HepG2 (cell line): Measurements from ENCODE around the gene SLC35F3. TPM values are rescaled to one million over a fixed set of nuclear protein-coding genes. Genes with fewer than 3 reads are reported as not detected.

Source experiments
- BRD4 ChIP-seq: sonication (generic); formaldehyde crosslinking; IDR thresholded peaks from 2 replicates; pipeline ENCODE4 v1.4.0; 2020; ENCODE audit warnings: missing genetic modification reagents
- GATAD2A ChIP-seq: IDR thresholded peaks from 2 replicates; pipeline ENCODE4 v1.6.1; 2016
- HNF4A ChIP-seq: sonication (generic); formaldehyde crosslinking; IDR thresholded peaks from 2 replicates; pipeline ENCODE4 v1.4.0; 2020; ENCODE audit warnings: missing genetic modification reagents
- IRX3 ChIP-seq: sonication (generic); formaldehyde crosslinking; IDR thresholded peaks from 2 replicates; pipeline ENCODE4 v1.8.1; 2023; ENCODE audit warnings: mild to moderate bottlenecking, low read depth, missing genetic modification reagents, borderline replicate concordance
- RARA ChIP-seq: IDR thresholded peaks from 2 replicates; pipeline ENCODE4 v1.6.1; 2016; ENCODE audit warnings: missing genetic modification reagents, missing compliant biosample characterization
- RORA ChIP-seq: sonication (generic); formaldehyde crosslinking; IDR thresholded peaks from 2 replicates; pipeline ENCODE4 v1.5.0; 2020; ENCODE audit warnings: mild to moderate bottlenecking, missing genetic modification reagents, moderate library complexity
- SALL1 ChIP-seq: sonication (generic); formaldehyde crosslinking; IDR thresholded peaks from 2 replicates; pipeline ENCODE4 v1.8.0; 2022; ENCODE audit warnings: mild to moderate bottlenecking, missing genetic modification reagents
- SAP130 ChIP-seq: IDR thresholded peaks from 2 replicates; pipeline ENCODE4 v1.6.1; 2016; ENCODE audit warnings: low read depth
- SNAI1 ChIP-seq: sonication (generic); formaldehyde crosslinking; IDR thresholded peaks from 2 replicates; pipeline ENCODE4 v1.5.0; 2020; ENCODE audit warnings: mild to moderate bottlenecking, missing genetic modification reagents, borderline replicate concordance
- SOX13 ChIP-seq, 3 experiments: fragments of 450-650 bp in 1 of 3; sonication (generic) in 1 of 3; formaldehyde crosslinking in 1 of 3; IDR thresholded peaks in 2 of 3; conservative IDR thresholded peaks in 1 of 3; 2 replicates each; pipeline versions ENCODE4 v1.5.0 to v1.6.1; 2016 to 2020; ENCODE audit warnings: antibody characterized with exemption in 1 of 3, mild to moderate bottlenecking in 1 of 3, missing compliant biosample characterization in 1 of 3, missing genetic modification reagents in 1 of 3, moderate library complexity in 1 of 3
- SOX5 ChIP-seq: IDR thresholded peaks from 2 replicates; pipeline ENCODE4 v1.6.1; 2016; ENCODE audit warnings: borderline replicate concordance
- ZFP90 ChIP-seq: sonication (generic); formaldehyde crosslinking; IDR thresholded peaks from 2 replicates; pipeline ENCODE4 v1.8.0; 2022; ENCODE audit warnings: missing genetic modification reagents, mild to moderate bottlenecking, inconsistent platforms, borderline replicate concordance
- ZFX ChIP-seq: sonication (generic); formaldehyde crosslinking; IDR thresholded peaks from 2 replicates; pipeline ENCODE4 v1.4.0; 2020; ENCODE audit warnings: mild to moderate bottlenecking, low read depth, missing genetic modification reagents, moderate library complexity
- ZMAT3 ChIP-seq: sonication (generic); formaldehyde crosslinking; conservative IDR thresholded peaks from 2 replicates; pipeline ENCODE4 v1.7.0; 2021; ENCODE audit warnings: missing genetic modification reagents
- ZNF292 ChIP-seq: sonication (generic); formaldehyde crosslinking; IDR thresholded peaks from 2 replicates; pipeline ENCODE4 v1.8.1; 2022; ENCODE audit warnings: mild to moderate bottlenecking, low read depth, missing genetic modification reagents, borderline replicate concordance
- ZNF501 ChIP-seq: sonication (generic); formaldehyde crosslinking; IDR thresholded peaks from 2 replicates; pipeline ENCODE4 v1.5.1; 2020; ENCODE audit warnings: mild to moderate bottlenecking, moderate library complexity, missing genetic modification reagents
- ZNF749 ChIP-seq: sonication (generic); formaldehyde crosslinking; IDR thresholded peaks from 2 replicates; pipeline ENCODE4 v1.8.0; 2022; ENCODE audit warnings: mild to moderate bottlenecking, missing genetic modification reagents, moderate library complexity, borderline replicate concordance
- polyA plus RNA-seq, 8 experiments: library from polyadenylated mRNA; depleted of rRNA in 3 of 8; stranded (reverse) in 7 of 8; unstranded in 1 of 8; fragments of >200 nt; fragmentation: Illumina TruSeq in 4 of 8; extraction: Trizol in 4 of 8; gene quantifications; 2 replicates each; pipeline versions ENCODE4 v1.2.1 to v1.2.3, GENCODE V29; 2011 to 2016; ENCODE audit warnings: low read depth in 4 of 8, missing spikeins in 1 of 8, mixed read lengths in 1 of 8; ENCODE audit not compliant: insufficient read depth in 1 of 8
- total RNA-seq, 5 experiments: library from RNA; depleted of rRNA; stranded (reverse); fragments of >200 nt; fragmentation: Illumina TruSeq; extraction: Trizol; gene quantifications; 2 replicates each; pipeline ENCODE4 v1.2.3, GENCODE V29; 2016; ENCODE audit warnings: low read depth in 1 of 5
- TF ChIP-seq, protein P1 (sequence below): sonication (generic); formaldehyde crosslinking; IDR thresholded peaks from 2 replicates; pipeline ENCODE4 v1.8.0; 2023; ENCODE audit warnings: mild to moderate bottlenecking, missing genetic modification reagents
- TF ChIP-seq, protein P2 (sequence below): sonication (generic); formaldehyde crosslinking; IDR thresholded peaks from 2 replicates; pipeline ENCODE4 v1.9.0; 2022; ENCODE audit warnings: low read depth, missing genetic modification reagents
- TF ChIP-seq, protein P3 (sequence below): sonication (generic); formaldehyde crosslinking; IDR thresholded peaks from 2 replicates; pipeline ENCODE4 v1.4.0; 2020; ENCODE audit warnings: missing genetic modification reagents, mild to moderate bottlenecking, borderline replicate concordance
- TF ChIP-seq, protein P4 (sequence below): sonication (generic); formaldehyde crosslinking; conservative IDR thresholded peaks from 2 replicates; pipeline ENCODE4 v1.4.0; 2020; ENCODE audit warnings: mild to moderate bottlenecking, missing genetic modification reagents, moderate library complexity

SLC35F3 gene
- total and polyA plus RNA-seq, 2 of the 13 experiments (the other 11 are each of a cell fraction or from before 2014, with no cell fraction given): not detected

DNA sequence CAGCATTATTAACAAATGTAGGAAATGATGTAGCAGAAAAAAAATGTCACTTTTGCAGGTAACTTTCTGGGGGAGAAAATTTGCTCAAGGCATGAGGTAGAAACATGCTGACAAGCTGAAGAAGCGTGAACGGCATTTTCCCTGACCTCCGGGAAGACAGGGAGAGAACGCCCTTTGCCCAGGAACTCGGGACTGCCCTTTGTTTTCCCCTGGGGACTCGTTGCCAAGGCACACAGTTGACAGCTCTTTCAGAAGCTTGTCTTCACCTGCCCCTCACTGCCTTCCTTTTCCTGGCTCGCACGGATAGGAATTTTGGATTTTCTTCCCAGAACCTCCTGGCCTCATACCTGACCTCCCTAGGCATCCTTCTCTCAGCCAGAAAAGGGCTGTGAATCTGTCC is 416.1 kb downstream of the SLC35F3 start (continued):
- TF ChIP-seq, protein P1, sequence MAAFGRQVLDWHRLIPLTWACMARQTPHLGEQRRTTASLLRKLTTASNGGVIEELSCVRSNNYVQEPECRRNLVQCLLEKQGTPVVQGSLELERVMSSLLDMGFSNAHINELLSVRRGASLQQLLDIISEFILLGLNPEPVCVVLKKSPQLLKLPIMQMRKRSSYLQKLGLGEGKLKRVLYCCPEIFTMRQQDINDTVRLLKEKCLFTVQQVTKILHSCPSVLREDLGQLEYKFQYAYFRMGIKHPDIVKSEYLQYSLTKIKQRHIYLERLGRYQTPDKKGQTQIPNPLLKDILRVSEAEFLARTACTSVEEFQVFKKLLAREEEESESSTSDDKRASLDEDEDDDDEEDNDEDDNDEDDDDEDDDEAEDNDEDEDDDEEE: no peak
- TF ChIP-seq RARA (CRISPR knock-in tag): peak; percentile 28; the same call in 1 of the 2 replicates
- TF ChIP-seq, protein P2, sequence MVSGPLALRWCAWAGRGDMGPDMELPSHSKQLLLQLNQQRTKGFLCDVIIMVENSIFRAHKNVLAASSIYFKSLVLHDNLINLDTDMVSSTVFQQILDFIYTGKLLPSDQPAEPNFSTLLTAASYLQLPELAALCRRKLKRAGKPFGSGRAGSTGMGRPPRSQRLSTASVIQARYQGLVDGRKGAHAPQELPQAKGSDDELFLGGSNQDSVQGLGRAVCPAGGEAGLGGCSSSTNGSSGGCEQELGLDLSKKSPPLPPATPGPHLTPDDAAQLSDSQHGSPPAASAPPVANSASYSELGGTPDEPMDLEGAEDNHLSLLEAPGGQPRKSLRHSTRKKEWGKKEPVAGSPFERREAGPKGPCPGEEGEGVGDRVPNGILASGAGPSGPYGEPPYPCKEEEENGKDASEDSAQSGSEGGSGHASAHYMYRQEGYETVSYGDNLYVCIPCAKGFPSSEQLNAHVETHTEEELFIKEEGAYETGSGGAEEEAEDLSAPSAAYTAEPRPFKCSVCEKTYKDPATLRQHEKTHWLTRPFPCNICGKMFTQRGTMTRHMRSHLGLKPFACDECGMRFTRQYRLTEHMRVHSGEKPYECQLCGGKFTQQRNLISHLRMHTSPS (CRISPR knock-in tag): no peak
- peak; percentile 19; the same call in 1 of the 2 replicates for TF ChIP-seq HNF4A (CRISPR knock-in tag)
- TF ChIP-seq GATAD2A (CRISPR knock-in tag): 0 out of 2 replicates have a peak, but pooled peaks have one; percentile 15
- TF ChIP-seq, protein P3, sequence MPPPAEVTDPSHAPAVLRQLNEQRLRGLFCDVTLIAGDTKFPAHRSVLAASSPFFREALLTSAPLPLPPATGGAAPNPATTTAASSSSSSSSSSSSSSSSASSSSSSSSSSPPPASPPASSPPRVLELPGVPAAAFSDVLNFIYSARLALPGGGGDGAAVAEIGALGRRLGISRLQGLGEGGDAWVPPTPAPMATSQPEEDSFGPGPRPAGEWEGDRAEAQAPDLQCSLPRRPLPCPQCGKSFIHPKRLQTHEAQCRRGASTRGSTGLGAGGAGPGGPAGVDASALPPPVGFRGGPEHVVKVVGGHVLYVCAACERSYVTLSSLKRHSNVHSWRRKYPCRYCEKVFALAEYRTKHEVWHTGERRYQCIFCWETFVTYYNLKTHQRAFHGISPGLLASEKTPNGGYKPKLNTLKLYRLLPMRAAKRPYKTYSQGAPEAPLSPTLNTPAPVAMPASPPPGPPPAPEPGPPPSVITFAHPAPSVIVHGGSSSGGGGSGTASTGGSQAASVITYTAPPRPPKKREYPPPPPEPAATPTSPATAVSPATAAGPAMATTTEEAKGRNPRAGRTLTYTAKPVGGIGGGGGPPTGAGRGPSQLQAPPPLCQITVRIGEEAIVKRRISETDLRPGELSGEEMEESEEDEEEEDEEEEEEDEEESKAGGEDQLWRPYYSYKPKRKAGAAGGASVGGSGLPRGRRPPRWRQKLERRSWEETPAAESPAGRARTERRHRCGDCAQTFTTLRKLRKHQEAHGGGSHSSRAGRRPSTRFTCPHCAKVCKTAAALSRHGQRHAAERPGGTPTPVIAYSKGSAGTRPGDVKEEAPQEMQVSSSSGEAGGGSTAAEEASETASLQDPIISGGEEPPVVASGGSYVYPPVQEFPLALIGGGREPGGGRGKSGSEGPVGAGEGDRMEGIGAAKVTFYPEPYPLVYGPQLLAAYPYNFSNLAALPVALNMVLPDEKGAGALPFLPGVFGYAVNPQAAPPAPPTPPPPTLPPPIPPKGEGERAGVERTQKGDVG (CRISPR knock-in tag): no peak
- no peak for TF ChIP-seq ZFP90
- TF ChIP-seq ZMAT3 (CRISPR knock-in tag): no peak
- TF ChIP-seq ZNF501 (CRISPR knock-in tag): no peak
- no peak for TF ChIP-seq RORA
- TF ChIP-seq SOX5: peak; percentile 25; the same call in 1 of the 2 replicates
- no peak for TF ChIP-seq BRD4 (CRISPR knock-in tag)
- no peak for TF ChIP-seq SOX13 (IDR thresholded peaks at IDR 0.05)
- peak in 1 of 2 experiments; percentile 31; a peak in 1 of 4 replicates for TF ChIP-seq SOX13 (CRISPR knock-in tag; conservative IDR thresholded peaks at IDR 0.05 in 1 of 2, IDR thresholded peaks at IDR 0.05 in 1 of 2)
- TF ChIP-seq IRX3 (CRISPR knock-in tag): no peak
- TF ChIP-seq ZNF749 (CRISPR knock-in tag): no peak
- peak; percentile 47; the same call in 1 of the 2 replicates for TF ChIP-seq SAP130 (CRISPR knock-in tag)
- TF ChIP-seq SALL1 (CRISPR knock-in tag): no peak
- no peak for TF ChIP-seq SNAI1 (CRISPR knock-in tag)
- peak; percentile 29; the same call in 1 of the 2 replicates for TF ChIP-seq ZNF292 (CRISPR knock-in tag)
- no peak for TF ChIP-seq ZFX (CRISPR knock-in tag)
- TF ChIP-seq, protein P4, sequence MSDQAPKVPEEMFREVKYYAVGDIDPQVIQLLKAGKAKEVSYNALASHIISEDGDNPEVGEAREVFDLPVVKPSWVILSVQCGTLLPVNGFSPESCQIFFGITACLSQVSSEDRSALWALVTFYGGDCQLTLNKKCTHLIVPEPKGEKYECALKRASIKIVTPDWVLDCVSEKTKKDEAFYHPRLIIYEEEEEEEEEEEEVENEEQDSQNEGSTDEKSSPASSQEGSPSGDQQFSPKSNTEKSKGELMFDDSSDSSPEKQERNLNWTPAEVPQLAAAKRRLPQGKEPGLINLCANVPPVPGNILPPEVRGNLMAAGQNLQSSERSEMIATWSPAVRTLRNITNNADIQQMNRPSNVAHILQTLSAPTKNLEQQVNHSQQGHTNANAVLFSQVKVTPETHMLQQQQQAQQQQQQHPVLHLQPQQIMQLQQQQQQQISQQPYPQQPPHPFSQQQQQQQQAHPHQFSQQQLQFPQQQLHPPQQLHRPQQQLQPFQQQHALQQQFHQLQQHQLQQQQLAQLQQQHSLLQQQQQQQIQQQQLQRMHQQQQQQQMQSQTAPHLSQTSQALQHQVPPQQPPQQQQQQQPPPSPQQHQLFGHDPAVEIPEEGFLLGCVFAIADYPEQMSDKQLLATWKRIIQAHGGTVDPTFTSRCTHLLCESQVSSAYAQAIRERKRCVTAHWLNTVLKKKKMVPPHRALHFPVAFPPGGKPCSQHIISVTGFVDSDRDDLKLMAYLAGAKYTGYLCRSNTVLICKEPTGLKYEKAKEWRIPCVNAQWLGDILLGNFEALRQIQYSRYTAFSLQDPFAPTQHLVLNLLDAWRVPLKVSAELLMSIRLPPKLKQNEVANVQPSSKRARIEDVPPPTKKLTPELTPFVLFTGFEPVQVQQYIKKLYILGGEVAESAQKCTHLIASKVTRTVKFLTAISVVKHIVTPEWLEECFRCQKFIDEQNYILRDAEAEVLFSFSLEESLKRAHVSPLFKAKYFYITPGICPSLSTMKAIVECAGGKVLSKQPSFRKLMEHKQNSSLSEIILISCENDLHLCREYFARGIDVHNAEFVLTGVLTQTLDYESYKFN (CRISPR knock-in tag): peak; percentile 57
